ENCODE data around the gene HOXB4.

Gene HOXB4

DNA sequence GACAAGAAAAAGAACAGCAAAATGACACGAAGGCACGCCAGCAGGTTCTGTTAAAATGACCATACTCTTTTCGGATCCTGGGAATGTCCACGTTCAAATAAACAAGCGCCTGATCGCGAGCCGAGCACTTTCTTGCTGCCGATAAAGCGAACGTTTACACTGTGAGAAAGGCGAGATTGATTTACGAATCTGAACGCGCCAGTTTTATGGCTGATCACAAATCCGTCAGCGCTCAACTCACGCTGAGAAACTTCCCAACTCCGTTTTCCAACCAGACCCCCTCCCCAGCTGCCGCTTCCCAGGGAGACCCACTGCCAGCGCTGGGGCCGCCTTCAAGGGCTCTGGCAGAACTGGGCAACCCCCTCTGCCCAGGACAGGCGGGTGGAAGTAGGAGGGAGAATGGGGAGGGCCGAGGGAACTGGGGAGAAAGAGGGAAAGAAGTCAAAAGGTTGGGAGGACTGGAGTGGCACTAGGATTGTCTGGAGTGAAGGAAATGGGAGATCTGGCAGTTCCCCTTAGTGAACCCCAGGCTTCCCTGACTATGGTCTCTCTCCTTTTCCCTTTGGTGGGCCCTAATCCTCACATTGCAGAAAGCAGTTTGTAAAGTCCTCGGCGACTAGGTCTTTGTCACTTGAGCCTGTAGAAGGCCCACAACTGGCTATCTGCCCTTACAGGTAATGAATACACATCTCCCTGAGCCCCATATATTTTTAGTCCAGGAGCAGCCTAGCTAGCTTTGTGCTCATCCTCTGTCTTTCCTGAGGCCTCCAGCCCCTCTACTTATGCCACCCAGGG lies 6.9 kb downstream of the HOXB4 start:
- DNase-seq, result no peak

DNA sequence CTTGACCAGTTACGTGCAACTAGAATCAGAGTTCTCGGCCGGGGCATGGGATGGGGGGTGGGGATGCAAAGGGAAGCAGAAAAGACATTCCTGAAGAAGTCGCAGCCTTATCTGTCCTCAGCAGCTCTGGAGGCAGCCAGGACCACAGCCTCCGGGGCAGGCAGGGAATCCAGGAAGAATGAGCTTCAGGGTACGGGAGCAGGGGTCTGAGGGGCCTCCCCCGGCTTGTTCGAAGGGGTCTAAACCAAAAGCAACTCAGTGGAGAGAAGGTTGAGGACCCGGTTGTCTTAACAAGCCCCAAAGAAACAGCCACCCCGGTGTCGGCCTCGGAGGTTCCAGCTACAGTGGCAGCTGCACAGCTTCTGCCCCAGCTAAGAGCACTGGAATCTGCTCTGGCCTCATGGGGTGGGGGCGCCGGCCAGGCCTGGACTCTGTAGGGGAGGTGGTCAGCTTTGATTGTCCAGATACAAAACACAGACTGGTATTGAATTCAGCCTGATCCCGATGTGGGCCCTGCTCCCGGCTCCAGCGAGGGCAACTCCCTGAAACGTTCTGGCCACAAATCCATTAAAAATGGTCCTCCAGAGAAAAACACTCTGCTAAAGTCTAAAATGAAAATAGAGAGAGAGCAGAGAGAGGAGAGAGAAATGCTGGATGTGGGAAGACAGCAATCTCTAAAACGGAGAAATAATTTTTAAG lies 7.7 kb downstream of the HOXB4 start:
- DNase-seq, result no peak

DNA sequence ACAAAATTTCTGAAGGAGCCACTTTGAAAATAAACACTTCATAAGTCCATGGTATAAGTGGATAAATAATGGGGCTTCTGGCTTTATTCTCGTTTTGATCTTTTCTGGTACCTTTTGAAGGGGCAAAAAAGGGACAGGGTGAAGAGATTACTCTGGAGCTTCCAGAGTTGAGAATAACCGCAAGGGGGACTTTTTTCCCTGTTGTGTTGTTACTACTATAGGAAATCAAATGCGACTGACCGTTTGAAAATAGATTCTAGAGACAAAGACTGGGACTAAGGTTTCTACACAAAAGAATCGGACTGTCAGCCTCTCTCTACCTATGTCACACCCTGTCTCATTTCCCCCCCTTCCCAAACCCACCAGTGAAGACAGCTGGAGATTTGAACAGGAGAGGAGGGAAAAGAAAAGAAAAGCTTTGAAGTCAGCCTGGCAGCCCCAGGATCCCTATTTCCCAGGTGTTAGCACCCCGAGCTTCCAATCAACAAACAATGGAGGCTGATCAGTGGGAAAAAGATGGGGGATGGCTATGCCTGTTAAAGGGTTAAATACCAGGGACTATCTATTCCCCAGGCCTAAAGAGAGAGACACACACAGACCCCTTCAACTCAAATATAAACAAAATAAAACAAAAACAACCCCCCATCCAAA lies 8.4 kb downstream of the HOXB4 start:
- DNase-seq, result no peak

DNA sequence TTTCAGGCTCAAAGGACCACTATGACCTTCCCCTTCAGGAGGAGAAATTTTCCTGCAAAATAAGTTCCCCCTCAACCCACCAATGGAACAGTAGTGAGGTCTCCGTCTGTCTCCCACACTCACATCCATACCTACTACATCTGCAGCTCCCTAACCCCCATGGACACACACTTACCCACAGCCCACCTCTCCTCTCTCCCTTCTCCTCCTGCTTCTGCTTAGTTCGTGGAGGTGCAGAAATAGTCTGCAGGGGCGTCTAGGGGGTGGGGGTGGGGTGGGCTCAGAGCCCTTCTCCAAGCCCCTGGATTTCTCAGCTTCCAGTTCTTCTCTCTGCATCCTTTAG lies 8.9 kb downstream of the HOXB4 start:
- no peak for DNase-seq

DNA sequence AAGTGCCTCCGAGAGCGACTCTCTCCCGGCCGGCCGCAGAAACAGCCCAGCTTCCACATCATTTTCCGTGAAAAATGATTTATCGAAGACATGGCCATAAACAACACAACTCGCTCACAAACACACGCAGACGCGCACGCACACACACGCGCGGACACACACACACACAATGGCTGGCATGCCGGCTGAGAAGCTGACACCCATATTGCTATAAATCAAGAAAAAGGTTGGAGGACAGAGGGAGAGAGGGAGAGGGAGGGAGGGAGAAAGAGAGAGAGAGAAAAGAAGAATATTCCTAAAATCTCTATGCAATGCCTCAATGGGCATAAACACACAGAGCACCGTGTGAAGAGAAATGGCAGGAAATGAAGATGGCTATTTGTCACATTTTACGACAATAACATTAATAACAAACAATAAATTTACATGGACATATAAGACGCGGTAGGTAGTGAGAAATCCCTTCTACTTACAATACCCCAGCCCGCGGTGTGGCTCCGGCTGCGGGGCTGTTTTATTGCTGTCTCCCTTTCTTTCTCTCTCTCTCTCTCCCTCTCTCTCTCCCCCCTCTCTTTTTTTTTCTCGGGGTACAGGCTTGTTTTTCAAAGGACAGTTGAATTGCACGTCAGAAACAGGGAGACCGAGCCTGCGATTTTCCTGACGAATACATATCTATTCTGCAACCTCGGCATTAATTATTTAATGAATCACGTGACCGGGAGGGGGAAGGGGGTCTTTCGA lies 9.5 kb downstream of the HOXB4 start:
- DNase-seq, result no peak

DNA sequence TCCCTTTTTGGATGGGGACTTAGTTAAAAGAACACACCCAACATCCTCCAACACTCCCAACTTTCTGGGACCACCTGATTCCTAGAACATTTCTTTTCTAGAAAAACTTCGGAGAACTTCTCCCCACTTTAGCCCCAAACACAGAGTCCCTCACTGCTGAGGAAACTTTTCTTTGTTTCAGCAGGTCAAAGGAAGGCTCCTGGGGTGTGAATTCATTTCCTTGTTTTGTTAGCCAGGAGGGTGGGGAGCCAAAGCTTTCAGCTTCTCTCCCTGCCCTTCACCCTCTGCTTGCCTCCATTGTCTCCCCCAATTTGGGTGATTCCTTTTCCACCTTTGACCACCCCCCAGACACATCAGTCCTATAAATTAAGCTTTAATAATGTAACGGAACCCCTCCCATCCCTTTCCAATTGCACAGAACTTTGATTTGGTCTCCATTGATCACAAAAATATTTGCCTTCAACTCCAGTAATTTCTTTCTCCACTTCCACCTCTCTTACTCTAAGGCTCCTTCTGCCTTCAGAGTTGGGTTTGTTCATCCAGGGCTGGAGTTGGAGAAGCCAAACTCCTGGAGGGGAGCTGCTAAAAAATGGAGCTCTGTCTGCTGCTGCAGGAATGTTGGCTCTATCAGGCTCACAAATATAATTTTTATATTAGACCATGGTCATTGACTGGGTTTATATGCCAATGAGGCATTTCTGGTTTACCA lies 10.3 kb downstream of the HOXB4 start:
- DNase-seq, result no peak

DNA sequence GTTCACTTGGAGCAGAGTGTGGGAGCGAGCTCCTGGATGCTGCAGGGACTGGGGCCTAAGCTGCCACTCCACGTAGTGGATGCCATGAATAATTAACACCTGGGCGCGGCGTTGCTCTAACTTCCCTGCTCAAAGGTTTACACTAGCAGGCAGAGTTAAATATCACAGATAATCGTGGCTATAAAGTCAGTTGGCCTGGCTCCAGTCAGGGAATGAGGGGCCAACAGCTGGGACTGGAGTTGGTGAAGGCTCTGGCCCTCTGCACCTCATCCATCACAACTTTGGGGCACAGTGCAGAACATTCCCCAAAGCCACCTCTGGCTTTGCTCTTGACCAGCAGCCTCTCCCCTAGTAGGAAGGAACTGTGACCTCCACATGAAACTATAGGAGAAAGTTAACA lies 10.9 kb downstream of the HOXB4 start:
- no peak for DNase-seq

DNA sequence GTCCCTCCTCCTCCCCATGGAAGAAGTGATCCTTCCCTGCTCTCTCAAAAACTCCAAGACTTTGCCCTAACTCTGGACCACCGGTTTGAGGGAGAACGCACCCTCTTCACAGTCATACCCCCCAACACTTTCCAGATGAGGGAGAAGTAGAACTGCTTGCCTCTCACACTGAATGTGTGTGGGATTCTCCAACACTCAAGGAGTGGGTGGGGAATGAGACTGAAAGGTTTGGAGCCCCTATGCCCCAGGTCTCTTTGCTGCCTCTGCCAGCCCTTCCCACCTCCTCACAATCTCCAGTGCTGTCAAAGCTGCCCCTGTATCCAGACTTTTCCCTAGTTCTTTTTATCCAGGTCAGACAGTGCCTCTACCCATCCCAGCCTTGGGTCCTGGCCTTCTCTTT lies 11.4 kb downstream of the HOXB4 start:
- no peak for DNase-seq

DNA sequence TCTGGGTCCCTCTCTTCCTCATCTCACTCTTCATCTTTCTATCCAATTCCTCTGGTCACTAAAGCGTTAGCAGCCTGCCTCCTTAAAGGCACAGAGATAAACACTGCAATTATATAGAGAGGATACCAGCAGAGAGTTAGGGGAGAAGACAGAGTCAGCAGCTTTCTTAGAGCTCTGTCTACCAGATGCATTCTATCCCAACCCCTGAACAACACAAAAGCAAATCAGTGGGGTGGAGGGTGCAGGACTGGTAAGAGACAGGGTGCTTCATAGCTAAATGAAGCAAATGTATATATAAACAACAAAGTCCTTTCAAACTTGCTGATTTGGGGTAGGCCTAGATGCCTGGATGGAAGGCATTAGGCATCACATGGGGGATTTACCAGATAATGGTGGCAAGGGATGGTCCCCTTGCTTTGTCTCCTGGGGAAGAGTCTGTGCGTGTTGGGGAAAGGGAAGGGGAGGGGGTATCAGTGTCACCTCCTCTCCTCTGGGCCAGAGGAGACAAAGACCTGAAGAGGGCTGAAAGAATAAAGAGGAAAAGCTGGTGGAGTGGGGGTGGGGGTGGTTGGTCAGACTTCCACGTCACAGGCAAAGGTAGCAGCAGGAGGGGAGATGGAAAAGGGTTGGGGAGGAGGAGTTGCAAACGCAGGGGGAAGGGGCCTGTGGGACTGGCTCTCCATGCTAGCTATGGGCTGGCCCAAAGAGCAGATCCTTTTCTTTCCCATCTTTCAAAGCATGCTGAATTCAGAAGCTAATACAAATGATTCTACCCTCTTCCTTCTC lies 12.0 kb downstream of the HOXB4 start:
- no peak for DNase-seq

DNA sequence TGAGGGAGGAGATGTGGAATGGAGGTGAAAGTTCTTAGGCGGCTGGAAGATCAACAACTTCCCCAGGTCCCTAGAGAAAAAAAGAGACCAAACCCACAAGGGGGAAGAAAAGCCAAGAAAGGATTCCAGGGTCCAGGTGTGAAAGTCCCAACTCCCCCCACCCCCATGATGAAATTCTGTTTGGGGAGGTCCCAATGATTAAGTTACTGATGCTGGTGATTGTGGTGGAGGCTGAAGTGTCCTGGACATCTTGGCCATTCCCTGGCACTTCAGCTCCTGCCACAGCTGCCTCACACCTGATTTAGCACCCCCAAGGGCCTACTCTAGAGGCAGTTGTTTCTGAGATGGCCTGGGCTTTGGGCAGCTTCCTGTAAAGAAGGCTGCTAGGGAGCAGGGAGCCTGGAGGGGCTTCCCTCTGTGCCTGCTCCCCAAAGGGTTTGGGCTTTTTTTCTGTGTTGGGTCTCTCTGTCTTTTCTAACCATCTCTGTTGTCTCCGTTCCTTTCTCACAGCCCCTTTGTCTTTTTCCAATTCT lies 13.1 kb downstream of the HOXB4 start:
- DNase-seq, result no peak

DNA sequence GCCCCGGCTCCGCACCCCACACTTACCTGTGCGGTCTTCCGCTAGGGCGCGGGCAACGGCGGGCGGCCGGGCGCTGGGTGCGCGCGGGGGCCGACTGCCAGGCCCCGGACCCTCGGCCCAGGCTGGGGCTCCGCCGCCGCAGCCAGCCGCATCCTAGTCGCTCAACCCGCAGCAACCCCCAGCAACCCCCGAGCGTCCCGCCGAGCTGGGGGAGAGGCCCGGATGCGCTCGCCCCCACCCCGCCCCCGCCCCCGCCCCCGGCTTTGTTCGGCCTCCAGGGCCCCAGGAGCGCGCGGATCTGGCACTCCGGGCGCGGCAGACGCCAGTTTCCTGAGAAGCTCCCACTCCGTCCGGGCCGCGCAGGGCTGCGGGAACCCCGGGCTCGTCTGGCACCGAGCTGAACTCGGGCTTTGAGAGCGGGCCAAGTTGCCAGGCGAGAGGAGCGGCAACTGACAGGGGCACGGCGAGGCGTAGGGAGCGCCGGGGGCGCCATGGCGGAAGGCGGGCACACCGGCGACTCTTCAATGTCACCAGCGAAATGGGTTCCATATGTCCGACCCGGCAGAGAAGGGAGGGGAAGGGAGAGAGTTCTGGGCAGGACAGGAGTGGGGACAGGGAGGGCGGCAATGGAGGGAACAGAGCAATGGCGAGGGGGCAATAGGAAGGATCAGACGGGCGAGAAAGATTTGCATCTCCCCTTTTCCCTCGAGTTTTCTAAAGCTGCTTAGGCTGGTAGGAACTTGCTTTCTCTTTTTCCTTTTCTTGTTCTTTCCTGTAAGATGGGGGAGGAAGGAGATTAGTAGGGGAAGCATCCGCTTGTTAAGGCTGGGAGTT lies 13.7 kb downstream of the HOXB4 start:
- no peak for DNase-seq

DNA sequence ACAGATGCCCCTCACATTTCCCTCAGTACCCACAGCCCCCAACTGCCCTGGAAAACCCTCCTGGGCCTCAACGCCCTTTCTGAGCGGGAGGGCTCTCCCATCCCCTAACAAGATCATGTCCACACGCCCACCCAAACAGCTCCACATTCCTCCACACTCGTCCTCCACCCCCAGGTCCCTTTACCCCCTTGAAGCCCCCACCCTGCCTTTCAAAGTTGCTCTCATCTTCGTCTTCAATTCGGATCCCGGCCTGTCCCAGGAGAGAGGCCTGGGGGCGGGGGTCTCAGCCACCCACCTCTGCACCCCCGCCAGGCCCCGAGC lies 14.3 kb downstream of the HOXB4 start:
- DNase-seq, result no peak

DNA sequence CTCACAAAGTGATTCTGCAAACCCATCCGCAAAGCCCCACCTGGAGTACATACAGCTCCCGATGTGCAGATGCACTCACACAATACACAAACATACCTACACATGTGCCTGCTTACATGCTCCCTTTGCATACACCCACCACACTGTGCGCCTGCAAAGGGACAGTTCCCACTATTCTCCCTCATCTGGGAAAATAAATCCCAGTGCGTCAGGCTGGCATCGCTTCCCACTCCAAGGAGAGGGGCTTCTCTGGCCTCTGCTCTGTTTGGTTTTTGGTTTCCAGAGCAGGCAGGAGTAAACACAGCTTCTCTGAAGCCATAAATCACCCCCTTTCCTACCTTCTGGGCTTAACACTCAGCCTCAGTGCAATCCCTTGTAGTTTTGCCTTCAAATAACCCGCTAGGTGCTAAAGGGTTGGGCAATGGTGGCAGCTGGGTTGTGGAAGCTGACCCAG lies 14.7 kb downstream of the HOXB4 start:
- DNase-seq, result no peak

DNA sequence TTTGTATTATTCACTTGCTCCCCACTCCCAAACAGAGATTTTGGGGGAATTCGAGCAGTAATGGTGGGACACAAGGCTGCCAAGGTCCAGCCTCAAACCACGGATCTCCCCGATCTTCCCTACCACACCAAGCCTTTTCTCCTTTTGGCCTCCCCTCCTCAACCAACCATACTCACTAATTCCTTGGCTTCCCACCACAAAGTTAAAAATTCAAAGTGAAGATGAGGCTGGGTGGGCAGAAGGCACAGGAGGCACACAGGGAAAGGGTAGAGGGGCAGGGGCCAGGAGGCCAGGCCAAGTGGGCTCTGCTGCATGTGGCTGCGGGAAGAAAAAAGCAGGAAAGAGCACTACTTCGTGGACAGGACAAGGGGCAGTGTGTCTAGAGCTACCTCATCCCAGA lies 15.2 kb downstream of the HOXB4 start:
- no peak for DNase-seq

DNA sequence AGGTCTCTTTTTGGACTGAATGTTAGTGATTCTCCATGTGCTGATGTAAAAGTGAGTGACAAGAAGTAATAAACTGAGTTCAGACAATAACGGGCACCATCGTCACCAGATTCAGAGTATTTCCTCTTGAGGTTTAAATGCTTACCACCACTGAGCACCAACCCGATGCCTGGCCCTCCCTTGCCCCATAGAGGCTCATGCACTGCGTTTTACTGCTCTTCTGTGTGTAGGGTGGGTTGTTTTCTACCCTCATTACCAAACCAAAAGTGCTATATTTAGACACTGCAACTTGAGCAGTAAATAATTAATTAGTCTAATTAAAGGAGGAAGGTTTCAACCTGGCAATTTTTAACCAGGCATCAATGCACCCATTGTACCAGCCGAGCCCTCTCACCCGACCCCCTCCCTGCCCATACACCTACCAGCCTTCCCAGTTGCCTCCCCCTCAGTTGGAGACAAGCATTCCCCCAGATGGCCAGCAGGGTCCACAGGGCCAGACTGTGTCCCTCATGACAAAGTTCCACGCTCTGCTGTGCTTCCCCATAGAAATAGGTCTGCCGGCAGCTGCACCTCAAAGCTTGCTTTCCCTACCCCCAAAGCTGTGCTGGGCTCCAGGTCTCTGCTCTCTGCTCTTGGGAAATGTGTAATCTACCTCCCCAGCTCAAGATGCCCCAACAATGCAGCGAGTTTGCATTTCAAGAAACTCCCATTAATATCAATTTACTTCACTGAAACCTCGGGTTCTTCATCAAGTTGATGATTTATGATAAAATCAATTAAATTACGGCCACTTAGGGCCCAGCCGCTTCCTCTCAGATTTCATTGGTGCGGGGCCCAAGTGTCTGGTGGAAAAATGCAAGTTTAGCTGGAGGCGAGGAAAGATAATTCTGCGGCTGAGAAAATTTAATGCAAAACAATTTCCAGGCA lies 16.0 kb downstream of the HOXB4 start:
- DNase-seq, result peak; percentile 31

DNA sequence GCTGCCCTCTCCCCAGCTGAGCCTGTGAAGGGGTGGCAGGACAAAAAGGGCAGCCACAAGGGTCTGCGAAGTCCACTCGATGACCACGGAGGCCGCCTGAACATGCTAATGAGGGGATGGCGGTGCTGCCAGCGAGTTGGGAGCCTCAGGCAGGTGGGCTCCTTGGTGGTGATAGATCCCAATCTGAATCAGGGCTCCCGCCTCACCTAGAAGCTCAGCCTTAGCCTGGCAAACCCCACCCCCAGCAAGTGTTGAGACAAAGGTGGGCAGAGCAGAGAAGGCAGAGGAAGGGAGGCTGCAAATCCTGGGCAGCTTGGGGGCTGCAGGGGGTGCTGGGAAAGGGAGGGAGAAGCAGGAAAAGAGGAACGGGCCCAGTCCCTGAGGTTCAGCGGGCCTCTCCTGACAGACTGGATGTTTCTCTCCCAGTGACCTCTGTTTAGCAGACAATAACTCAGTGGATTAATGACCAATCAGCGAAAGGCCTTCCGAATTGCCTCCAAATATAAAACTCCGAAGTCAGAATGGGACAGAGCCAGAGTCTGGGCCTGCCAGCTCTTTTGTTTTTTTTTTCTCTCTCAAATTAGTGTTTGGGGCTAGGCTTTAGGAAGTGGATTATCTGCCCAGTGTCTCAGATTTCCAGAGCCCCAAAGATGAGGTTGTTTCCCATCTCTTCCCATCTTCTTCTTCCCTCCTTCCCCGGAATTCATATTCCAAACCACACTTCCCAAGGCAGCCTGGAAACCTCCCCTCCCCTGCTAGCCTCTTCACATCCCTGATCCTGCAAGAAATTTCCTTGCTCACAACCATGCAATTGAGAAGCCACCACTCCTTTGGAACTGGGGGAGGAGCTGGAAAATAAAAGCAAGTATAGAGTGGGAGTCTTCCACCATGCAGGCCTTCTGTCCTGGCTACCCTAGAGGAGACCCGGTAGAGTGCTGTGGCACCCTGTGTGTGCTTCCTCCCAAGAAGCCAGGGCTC lies 18.0 kb downstream of the HOXB4 start:
- DNase-seq, result no peak

DNA sequence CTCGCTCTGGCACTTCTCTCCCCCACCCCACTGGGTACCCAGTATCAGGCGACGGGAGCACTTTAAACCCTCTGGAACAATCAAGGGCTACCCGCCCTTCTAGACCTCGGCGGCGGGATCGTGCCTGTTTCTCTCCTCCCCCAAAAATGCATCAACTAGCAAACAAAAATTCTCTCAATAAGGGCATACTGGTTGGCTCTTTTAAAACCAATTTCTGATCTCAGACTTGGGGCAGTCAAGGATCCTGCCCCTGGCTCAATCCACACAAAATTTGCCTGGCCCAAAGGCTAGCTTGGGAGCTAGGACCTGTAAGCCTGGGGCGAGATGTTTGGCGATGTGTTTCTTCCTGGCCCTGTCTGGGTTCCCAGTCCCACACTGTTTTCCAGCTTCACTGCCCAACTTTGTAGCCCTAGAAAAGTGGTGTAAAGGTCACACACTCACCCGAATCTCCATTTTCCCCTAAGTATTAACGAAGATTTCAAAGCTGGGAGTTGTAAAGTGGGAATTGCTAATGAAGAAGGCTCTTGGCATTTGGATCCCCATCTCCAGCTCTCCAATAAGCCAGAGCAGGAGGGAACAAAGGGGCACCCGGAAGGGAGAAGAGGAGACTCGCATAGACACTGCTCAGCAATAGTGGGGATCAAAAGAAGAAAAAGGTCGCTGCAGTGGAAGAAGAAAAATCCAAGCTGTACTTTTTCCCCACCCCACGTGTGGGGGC lies 18.9 kb downstream of the HOXB4 start:
- no peak for DNase-seq

DNA sequence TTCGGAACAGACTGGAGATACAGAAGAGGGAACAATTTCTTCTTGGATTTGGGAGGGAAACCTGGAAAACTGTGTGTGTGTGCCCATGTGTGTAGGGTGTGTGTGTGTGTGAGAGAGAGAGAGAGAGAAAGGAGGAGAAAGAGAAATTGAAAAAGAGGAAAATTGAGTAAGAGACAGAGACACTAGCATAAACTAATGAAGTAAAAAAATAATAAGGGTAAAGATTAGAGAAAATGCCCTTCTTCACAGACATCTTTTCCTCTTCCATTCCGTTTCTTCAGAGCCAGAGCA lies 19.4 kb downstream of the HOXB4 start:
- DNase-seq, result no peak

Data from DMS53 (cell line).